ENCODE measurements around the gene NOD2. TPM values are rescaled to one million over a fixed set of nuclear protein-coding genes. Genes with fewer than 3 reads are reported as not detected.

Gene NOD2
- total and polyA plus RNA-seq, 2 donors, result 0.66 to 1.9 TPM

DNA sequence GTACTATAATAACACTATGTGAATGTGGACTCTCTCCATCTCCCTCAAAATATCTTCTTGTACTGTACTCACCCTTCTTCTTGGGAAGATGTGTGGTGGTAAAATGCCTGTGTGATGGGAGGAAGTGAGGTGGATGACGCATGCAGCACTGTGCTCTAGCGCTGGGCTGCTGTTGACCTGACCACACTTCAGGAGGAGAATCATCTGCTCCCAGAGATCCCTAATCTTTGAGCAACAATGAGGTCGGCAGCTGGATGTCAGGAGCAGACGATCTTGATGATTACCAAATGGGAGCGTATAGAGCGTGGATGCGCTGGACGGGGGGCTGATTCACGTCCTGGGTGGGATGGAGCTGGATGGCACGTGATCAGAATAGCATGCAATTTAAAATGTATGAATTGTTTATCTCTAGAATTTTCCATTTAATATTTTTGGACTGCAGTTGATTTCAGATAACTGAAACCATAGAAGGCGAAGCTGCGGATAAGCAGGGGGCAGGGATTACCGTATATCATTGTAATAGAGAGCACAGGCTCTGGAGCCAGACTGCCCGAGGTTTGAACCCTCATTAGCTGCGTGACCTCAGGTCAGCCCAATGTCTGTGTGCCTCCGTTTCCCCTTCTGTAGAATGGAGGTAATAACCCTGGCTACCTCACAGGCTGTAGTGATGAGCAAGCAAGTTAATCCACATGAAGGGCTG, 24.8 kb downstream of the NOD2 start:
- WGBS, result 93% methylated on average over 16 of the region's 16 CpGs
- Histone ChIP-seq H3K27ac (ENCODE audit: low read depth in 1 of 2, low read length in 1 of 2) (no peak overlapping the region), H3K27me3 (ENCODE audit: control insufficient read depth in 2 of 2, insufficient read depth in 1 of 2, low read length in 1 of 2) (no peaks in the 10 kb centered on the region), H3K4me1 (ENCODE audit: control insufficient read depth in 2 of 2, insufficient read depth in 2 of 2, low read length in 2 of 2) (peaks cover 5 to 21% of the 10 kb centered on the region in 2 donors), H3K4me3 (ENCODE audit: low read length in 2 of 2) (no peak overlapping the region), H3K36me3 (ENCODE audit: control insufficient read depth in 2 of 2, insufficient read depth in 2 of 2, low read length in 1 of 2) (no peaks in the 10 kb centered on the region), H3K9me3 (ENCODE audit: control insufficient read depth in 2 of 2, insufficient read depth in 1 of 2, low read length in 1 of 2) (no peaks in the 10 kb centered on the region)
- no peak for DNase-seq (ENCODE audit: low read depth in 6 of 9, low spot score in 9 of 9)

DNA sequence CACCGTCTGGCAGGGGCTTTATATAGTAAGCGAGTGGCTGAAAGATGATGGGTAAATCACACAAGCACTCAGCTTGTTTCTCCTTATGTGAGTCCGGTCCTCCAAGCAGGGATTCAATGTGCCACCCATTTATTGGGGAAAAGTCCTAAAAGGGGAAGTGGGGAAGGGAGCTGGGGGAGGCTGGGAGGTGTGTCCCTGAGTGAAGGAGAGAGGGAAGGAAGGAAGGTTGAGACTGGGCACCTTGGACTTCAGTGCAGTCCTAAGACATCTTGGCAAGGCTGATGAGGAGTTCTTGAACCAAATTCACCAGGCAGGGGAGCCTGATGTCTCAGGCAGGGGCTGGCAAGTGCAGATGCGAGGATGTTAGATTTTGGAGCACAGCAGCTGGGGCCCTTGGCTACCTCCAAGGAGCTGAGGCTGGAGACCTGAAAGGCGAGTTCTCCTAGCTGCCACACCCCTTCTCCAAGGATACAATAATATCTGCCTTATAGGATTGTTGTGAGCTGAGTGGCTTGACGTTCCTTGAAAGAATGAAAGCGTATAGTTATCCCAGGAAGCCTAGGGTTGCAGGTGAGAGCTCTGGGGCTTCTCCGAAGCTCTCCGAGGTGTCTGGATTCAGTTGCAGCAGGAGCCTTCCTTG, 25.5 kb downstream of the NOD2 start:
- no peaks in the 10 kb centered on the region for H3K9me3 ChIP-seq (ENCODE audit: control insufficient read depth in 2 of 2, insufficient read depth in 1 of 2, low read length in 1 of 2)
- H3K27ac ChIP-seq (ENCODE audit: low read depth in 1 of 2, low read length in 1 of 2), result peak overlapping the region in 1 of 2 donors; percentile 52
- H3K36me3 ChIP-seq (ENCODE audit: control insufficient read depth in 2 of 2, insufficient read depth in 2 of 2, low read length in 1 of 2), result no peaks in the 10 kb centered on the region
- H3K4me1 ChIP-seq (ENCODE audit: control insufficient read depth in 2 of 2, insufficient read depth in 2 of 2, low read length in 2 of 2), result peaks cover 5 to 21% of the 10 kb centered on the region in 2 donors
- no peaks in the 10 kb centered on the region for H3K27me3 ChIP-seq (ENCODE audit: control insufficient read depth in 2 of 2, insufficient read depth in 1 of 2, low read length in 1 of 2)
- H3K4me3 ChIP-seq (ENCODE audit: low read length in 2 of 2), result no peak overlapping the region
- WGBS, result 94% methylated on average over 9 of the region's 9 CpGs
- DNase-seq (ENCODE audit: low read depth in 6 of 9, low spot score in 9 of 9), result no peak

GRCh38 chr16:50719401-50720337, 26.3 kb downstream of the NOD2 start:
- Histone ChIP-seq H3K9me3 (ENCODE audit: control insufficient read depth in 2 of 2, insufficient read depth in 1 of 2, low read length in 1 of 2) (peaks cover 0 to 1% of the 10 kb centered on the region in 2 donors), H3K27ac (ENCODE audit: low read depth in 1 of 2, low read length in 1 of 2) (peak overlapping the region in 1 of 2 donors; percentile 52), H3K27me3 (ENCODE audit: control insufficient read depth in 2 of 2, insufficient read depth in 1 of 2, low read length in 1 of 2) (no peaks in the 10 kb centered on the region), H3K36me3 (ENCODE audit: control insufficient read depth in 2 of 2, insufficient read depth in 2 of 2, low read length in 1 of 2) (no peaks in the 10 kb centered on the region), H3K4me3 (ENCODE audit: low read length in 2 of 2) (no peak overlapping the region), H3K4me1 (ENCODE audit: control insufficient read depth in 2 of 2, insufficient read depth in 2 of 2, low read length in 2 of 2) (peaks cover 5 to 14% of the 10 kb centered on the region in 2 donors)
- peak in 2 of 9 donors; percentile 30 to 49 for DNase-seq (ENCODE audit: low read depth in 6 of 9, low spot score in 9 of 9)
- WGBS, result 84% methylated on average over 20 of the region's 20 CpGs

DNA sequence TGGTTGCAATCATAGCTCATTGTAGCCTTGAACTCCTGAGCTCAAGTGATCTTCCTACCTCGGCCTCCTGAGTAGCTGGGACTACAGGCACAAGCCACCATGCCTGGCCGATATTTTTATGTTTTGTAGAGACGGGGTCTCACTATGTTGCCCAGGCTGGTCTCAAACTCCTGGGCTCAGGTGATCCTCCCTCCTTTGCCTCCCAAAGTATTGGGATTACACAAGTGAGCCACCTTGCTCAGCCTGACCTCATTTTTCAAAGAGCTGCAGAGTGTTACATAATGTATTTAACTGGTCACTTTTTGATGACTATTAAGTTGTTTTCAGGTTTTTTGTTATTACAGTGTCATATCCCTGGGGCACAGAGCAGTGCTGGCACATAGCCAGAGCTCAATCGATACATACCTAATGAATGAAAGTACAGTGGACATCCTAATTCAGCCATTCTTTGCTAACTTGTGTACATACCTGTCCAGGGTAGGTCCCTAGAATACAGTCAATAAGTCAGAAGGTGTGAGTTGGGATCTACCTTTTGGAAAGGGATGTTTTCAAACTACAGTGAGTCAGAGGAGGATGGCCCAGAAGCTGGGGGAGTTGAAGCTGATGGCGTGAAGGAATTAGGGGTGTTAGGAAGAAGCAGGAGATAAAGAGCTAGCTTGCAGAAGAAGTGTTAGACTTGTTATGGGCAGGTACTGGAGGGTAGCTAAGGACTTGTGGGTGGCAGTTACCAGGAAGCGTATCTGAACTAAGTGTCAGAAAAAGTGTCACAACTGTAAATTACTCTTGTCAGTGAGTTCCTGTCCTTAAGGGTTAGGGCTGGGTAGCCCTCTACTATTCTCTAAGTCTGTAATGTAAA, 28.4 kb downstream of the NOD2 start:
- no peak overlapping the region for H3K27ac ChIP-seq (ENCODE audit: low read depth in 1 of 2, low read length in 1 of 2)
- H3K36me3 ChIP-seq (ENCODE audit: control insufficient read depth in 2 of 2, insufficient read depth in 2 of 2, low read length in 1 of 2), result no peaks in the 10 kb centered on the region
- no peaks in the 10 kb centered on the region for H3K27me3 ChIP-seq (ENCODE audit: control insufficient read depth in 2 of 2, insufficient read depth in 1 of 2, low read length in 1 of 2)
- H3K4me1 ChIP-seq (ENCODE audit: control insufficient read depth in 2 of 2, insufficient read depth in 2 of 2, low read length in 2 of 2), result peaks cover 5 to 14% of the 10 kb centered on the region in 2 donors
- 96% methylated on average over 6 of the region's 6 CpGs for WGBS
- no peak for DNase-seq (ENCODE audit: low read depth in 6 of 9, low spot score in 9 of 9)
- H3K4me3 ChIP-seq (ENCODE audit: low read length in 2 of 2), result no peak overlapping the region
- H3K9me3 ChIP-seq (ENCODE audit: control insufficient read depth in 2 of 2, insufficient read depth in 1 of 2, low read length in 1 of 2), result peaks cover 0 to 3% of the 10 kb centered on the region in 2 donors

GRCh38 chr16:50722405-50722737, 29.0 kb downstream of the NOD2 start:
- Histone ChIP-seq H3K4me3 (ENCODE audit: low read length in 2 of 2) (no peak overlapping the region), H3K4me1 (ENCODE audit: control insufficient read depth in 2 of 2, insufficient read depth in 2 of 2, low read length in 2 of 2) (peaks cover 5 to 11% of the 10 kb centered on the region in 2 donors), H3K27ac (ENCODE audit: low read depth in 1 of 2, low read length in 1 of 2) (no peak overlapping the region), H3K36me3 (ENCODE audit: control insufficient read depth in 2 of 2, insufficient read depth in 2 of 2, low read length in 1 of 2) (no peaks in the 10 kb centered on the region), H3K9me3 (ENCODE audit: control insufficient read depth in 2 of 2, insufficient read depth in 1 of 2, low read length in 1 of 2) (peaks cover 0 to 3% of the 10 kb centered on the region in 2 donors), H3K27me3 (ENCODE audit: control insufficient read depth in 2 of 2, insufficient read depth in 1 of 2, low read length in 1 of 2) (no peaks in the 10 kb centered on the region)
- 95% methylated on average over 1 of the region's 1 CpG for WGBS
- no peak for DNase-seq (ENCODE audit: low read depth in 6 of 9, low spot score in 9 of 9)

GRCh38 chr16:50722960-50723359, 29.6 kb downstream of the NOD2 start:
- no peak overlapping the region for H3K4me3 ChIP-seq (ENCODE audit: low read length in 2 of 2)
- peaks cover 0 to 3% of the 10 kb centered on the region in 2 donors for H3K9me3 ChIP-seq (ENCODE audit: control insufficient read depth in 2 of 2, insufficient read depth in 1 of 2, low read length in 1 of 2)
- H3K27me3 ChIP-seq (ENCODE audit: control insufficient read depth in 2 of 2, insufficient read depth in 1 of 2, low read length in 1 of 2), result no peaks in the 10 kb centered on the region
- 99% methylated on average over 2 of the region's 2 CpGs for WGBS
- peaks cover 5 to 11% of the 10 kb centered on the region in 2 donors for H3K4me1 ChIP-seq (ENCODE audit: control insufficient read depth in 2 of 2, insufficient read depth in 2 of 2, low read length in 2 of 2)
- no peaks in the 10 kb centered on the region for H3K36me3 ChIP-seq (ENCODE audit: control insufficient read depth in 2 of 2, insufficient read depth in 2 of 2, low read length in 1 of 2)
- no peak for DNase-seq (ENCODE audit: low read depth in 6 of 9, low spot score in 9 of 9)
- H3K27ac ChIP-seq (ENCODE audit: low read depth in 1 of 2, low read length in 1 of 2), result no peak overlapping the region

GRCh38 chr16:50724306-50724705, 30.9 kb downstream of the NOD2 start:
- Histone ChIP-seq H3K4me3 (ENCODE audit: low read length in 2 of 2) (no peak overlapping the region), H3K27ac (ENCODE audit: low read depth in 1 of 2, low read length in 1 of 2) (no peak overlapping the region), H3K9me3 (ENCODE audit: control insufficient read depth in 2 of 2, insufficient read depth in 1 of 2, low read length in 1 of 2) (peaks cover 0 to 3% of the 10 kb centered on the region in 2 donors), H3K4me1 (ENCODE audit: control insufficient read depth in 2 of 2, insufficient read depth in 2 of 2, low read length in 2 of 2) (peaks cover 5 to 9% of the 10 kb centered on the region in 2 donors), H3K36me3 (ENCODE audit: control insufficient read depth in 2 of 2, insufficient read depth in 2 of 2, low read length in 1 of 2) (no peaks in the 10 kb centered on the region), H3K27me3 (ENCODE audit: control insufficient read depth in 2 of 2, insufficient read depth in 1 of 2, low read length in 1 of 2) (no peaks in the 10 kb centered on the region)
- no peak for DNase-seq (ENCODE audit: low read depth in 6 of 9, low spot score in 9 of 9)

- H3K36me3 ChIP-seq (ENCODE audit: control insufficient read depth in 2 of 2, insufficient read depth in 2 of 2, low read length in 1 of 2), result no peaks in the 10 kb centered on the region
- DNase-seq (ENCODE audit: low read depth in 6 of 9, low spot score in 9 of 9), result peak in 1 of 9 donors; percentile 47
- H3K4me3 ChIP-seq (ENCODE audit: low read length in 2 of 2), result no peak overlapping the region
- no peaks in the 10 kb centered on the region for H3K9me3 ChIP-seq (ENCODE audit: control insufficient read depth in 2 of 2, insufficient read depth in 1 of 2, low read length in 1 of 2)
- no peaks in the 10 kb centered on the region for H3K4me1 ChIP-seq (ENCODE audit: control insufficient read depth in 2 of 2, insufficient read depth in 2 of 2, low read length in 2 of 2)
- no peaks in the 10 kb centered on the region for H3K27me3 ChIP-seq (ENCODE audit: control insufficient read depth in 2 of 2, insufficient read depth in 1 of 2, low read length in 1 of 2)
- H3K27ac ChIP-seq (ENCODE audit: low read depth in 1 of 2, low read length in 1 of 2), result no peak overlapping the region
- WGBS, result 94% methylated on average over 6 of the region's 6 CpGs
Measured at GRCh38 chr16:50731130-50731988, 38.0 kb downstream of the NOD2 start.

All from thymus (tissue), 11 donors.